HEK293T (cell line): ENCODE data around the gene CC2D1A.

ENCODE experiments used
- BHLHE40 ChIP-seq: fragments of 450-650 bp; IDR thresholded peaks from 2 replicates; pipeline ENCODE4 v1.6.1; 2016; ENCODE audit warnings: mild to moderate bottlenecking, moderate library complexity, borderline replicate concordance
- NFRKB ChIP-seq: fragments of 450-650 bp; IDR thresholded peaks from 2 replicates; pipeline ENCODE4 v1.6.1; 2016; ENCODE audit warnings: mild to moderate bottlenecking, moderate library complexity
- SP1 ChIP-seq: fragments of 450-650 bp; IDR thresholded peaks from 2 replicates; pipeline ENCODE4 v1.6.1; 2017
- SUZ12 ChIP-seq: fragments of 450-650 bp; IDR thresholded peaks from 2 replicates; pipeline ENCODE4 v1.6.1; 2016; ENCODE audit warnings: mild to moderate bottlenecking
- TARDBP ChIP-seq: fragments of 450-650 bp; IDR thresholded peaks from 2 replicates; pipeline ENCODE4 v1.6.1; 2016

- TF ChIP-seq NFRKB: no peak
- no peak for TF ChIP-seq SUZ12
- TF ChIP-seq BHLHE40: no peak
- TF ChIP-seq SP1: no peak
- TF ChIP-seq TARDBP: no peak
These were observed 44.1 kb upstream of the CC2D1A start for GRCh38 chr19:13861714-13862531.
